ENCODE results near the gene NUCB2.
"Not testable (repeated sequence)": the region's sequence is repeated elsewhere in the genome, so short reads cannot be mapped to it uniquely, and the experiment has no call there.

Gene NUCB2

DNA sequence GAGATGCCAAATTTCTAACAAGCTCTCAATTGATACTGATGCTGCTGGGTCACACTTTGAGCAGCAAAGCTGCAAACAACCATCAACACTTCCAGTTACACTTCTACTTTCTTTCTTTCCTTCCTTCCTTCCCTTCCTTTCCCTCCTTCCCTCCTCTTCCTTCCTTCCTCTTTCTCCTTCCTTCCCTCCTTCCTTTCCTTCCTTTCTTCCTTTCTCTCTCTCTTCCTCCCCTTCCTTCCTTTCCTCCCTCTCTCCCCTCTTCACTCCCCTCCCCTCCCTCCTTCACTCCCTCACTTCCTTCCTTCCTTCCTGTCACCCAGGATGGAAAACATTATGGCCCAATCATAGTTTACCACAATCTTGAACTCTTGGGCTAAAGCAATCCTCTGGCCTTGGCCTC lies 35.8 kb upstream of the NUCB2 start:
- no peak overlapping the region for H3K27ac ChIP-seq
- TF ChIP-seq, protein P1, sequence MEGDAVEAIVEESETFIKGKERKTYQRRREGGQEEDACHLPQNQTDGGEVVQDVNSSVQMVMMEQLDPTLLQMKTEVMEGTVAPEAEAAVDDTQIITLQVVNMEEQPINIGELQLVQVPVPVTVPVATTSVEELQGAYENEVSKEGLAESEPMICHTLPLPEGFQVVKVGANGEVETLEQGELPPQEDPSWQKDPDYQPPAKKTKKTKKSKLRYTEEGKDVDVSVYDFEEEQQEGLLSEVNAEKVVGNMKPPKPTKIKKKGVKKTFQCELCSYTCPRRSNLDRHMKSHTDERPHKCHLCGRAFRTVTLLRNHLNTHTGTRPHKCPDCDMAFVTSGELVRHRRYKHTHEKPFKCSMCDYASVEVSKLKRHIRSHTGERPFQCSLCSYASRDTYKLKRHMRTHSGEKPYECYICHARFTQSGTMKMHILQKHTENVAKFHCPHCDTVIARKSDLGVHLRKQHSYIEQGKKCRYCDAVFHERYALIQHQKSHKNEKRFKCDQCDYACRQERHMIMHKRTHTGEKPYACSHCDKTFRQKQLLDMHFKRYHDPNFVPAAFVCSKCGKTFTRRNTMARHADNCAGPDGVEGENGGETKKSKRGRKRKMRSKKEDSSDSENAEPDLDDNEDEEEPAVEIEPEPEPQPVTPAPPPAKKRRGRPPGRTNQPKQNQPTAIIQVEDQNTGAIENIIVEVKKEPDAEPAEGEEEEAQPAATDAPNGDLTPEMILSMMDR (IDR thresholded peaks at IDR 0.05) = no peak
- TF ChIP-seq ZFX (IDR thresholded peaks at IDR 0.05; ENCODE audit: borderline replicate concordance) = no peak

DNA sequence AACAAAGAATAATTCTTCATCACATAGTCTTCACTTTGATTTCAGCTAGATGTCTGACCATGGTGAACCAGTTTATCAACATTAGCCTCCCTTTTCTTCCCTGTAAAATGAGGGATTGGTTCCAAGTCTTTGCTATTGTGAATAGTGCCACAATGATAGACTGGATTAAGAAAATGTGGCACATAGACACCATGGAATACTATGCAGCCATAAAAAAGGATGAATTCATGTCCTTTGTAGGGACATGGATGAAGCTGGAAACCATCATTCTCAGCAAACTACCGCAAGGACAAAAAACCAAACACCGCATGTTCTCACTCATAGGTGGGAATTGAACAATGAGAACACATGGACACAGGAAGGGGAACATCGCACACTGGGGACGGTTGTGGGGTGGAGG lies 33.6 kb upstream of the NUCB2 start:
- not testable (repeated sequence) for H3K27ac ChIP-seq

- TF ChIP-seq, protein P1 (IDR thresholded peaks at IDR 0.05) = no peak
- no peak for TF ChIP-seq ZFX (IDR thresholded peaks at IDR 0.05; ENCODE audit: borderline replicate concordance)
- H3K27ac ChIP-seq = no peak overlapping the region
Measured at GRCh38 chr11:17244046-17244445, 32.5 kb upstream of the NUCB2 start.

GRCh38 chr11:17250561-17251350 lies 25.8 kb upstream of the NUCB2 start:
- TF ChIP-seq, protein P1 (IDR thresholded peaks at IDR 0.05) = no peak
- no peak for TF ChIP-seq ZFX (IDR thresholded peaks at IDR 0.05; ENCODE audit: borderline replicate concordance)
- no peak overlapping the region for H3K27ac ChIP-seq

- no peak overlapping the region for H3K27ac ChIP-seq
- TF ChIP-seq ZFX (IDR thresholded peaks at IDR 0.05; ENCODE audit: borderline replicate concordance) = no peak
- TF ChIP-seq, protein P1 (IDR thresholded peaks at IDR 0.05) = no peak
Measured at GRCh38 chr11:17252704-17253103, 23.8 kb upstream of the NUCB2 start.

DNA sequence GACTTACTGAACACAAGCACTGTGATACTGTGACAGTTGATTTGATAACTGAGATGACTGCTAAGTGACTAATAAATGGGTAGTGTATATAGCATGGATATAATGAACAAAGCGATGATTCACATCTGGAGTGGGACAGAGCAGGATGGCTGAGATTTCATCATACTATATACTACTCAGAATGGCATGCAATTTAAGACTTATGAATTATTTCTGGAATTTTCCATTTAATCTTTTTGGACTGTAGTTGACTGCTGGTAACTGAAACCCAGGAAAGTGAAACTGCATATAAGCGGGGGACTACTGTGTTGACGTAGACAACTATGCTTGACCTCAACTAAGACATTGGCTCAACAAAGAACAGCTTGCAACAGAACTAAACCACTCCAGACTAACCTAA lies 20.0 kb upstream of the NUCB2 start:
- no peak overlapping the region for H3K27ac ChIP-seq
- TF ChIP-seq ZFX (IDR thresholded peaks at IDR 0.05; ENCODE audit: borderline replicate concordance) = no peak
- TF ChIP-seq, protein P1 (IDR thresholded peaks at IDR 0.05) = no peak

DNA sequence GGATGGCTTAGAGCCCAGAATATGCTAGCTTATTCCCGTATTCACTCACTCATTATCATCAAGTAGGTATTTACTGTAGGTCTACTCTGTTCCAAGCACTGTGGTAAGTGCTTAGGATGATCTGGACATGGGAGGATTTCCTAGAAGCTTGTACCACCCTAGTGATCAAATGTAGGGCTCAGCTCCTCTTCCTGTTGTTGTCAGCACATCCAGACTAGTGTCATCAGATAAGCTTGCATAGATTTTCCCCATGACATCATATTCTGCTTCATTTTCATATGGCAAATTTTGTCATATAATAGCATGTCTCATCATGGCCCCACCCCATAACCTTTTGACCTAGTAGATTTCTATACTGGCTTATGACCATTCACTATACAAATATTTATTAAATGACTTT lies 19.3 kb upstream of the NUCB2 start:
- TF ChIP-seq, protein P1 (IDR thresholded peaks at IDR 0.05) = no peak
- TF ChIP-seq ZFX (IDR thresholded peaks at IDR 0.05; ENCODE audit: borderline replicate concordance) = no peak
- H3K27ac ChIP-seq = no peak overlapping the region

- TF ChIP-seq, protein P1 (IDR thresholded peaks at IDR 0.05) = no peak
- TF ChIP-seq ZFX (IDR thresholded peaks at IDR 0.05; ENCODE audit: borderline replicate concordance) = no peak
- H3K27ac ChIP-seq = no peak overlapping the region
Measured at GRCh38 chr11:17258670-17259069, 17.9 kb upstream of the NUCB2 start.
